SK-N-SH (cell line): ENCODE results near the gene WT1.

Source experiments
- EZH2phosphoT487 ChIP-seq: fragments of 200-600 bp; sonication (generic); IDR thresholded peaks from 2 replicates; pipeline ENCODE4 v1.6.1; 2017; ENCODE audit warnings: low read depth, mixed run types, mild to moderate bottlenecking, antibody characterized with exemption, moderate library complexity, borderline replicate concordance
- JUND ChIP-seq: IDR thresholded peaks from 2 replicates; pipeline ENCODE4 v1.4.0; 2012
- NRF1 ChIP-seq: IDR thresholded peaks from 2 replicates; pipeline ENCODE4 v1.6.1; 2012; ENCODE audit warnings: low read depth, mild to moderate bottlenecking, low read length
- TAF1 ChIP-seq: IDR thresholded peaks from 2 replicates; pipeline ENCODE4 v1.6.1; 2012; ENCODE audit warnings: low read depth, mild to moderate bottlenecking, low read length, moderate library complexity, borderline replicate concordance
- TF ChIP-seq, protein P1 (sequence below): fragments of 200-600 bp; sonication (generic); IDR thresholded peaks from 2 replicates; pipeline ENCODE4 v1.6.1; 2017; ENCODE audit warnings: antibody characterized with exemption, mild to moderate bottlenecking, moderate library complexity

DNA sequence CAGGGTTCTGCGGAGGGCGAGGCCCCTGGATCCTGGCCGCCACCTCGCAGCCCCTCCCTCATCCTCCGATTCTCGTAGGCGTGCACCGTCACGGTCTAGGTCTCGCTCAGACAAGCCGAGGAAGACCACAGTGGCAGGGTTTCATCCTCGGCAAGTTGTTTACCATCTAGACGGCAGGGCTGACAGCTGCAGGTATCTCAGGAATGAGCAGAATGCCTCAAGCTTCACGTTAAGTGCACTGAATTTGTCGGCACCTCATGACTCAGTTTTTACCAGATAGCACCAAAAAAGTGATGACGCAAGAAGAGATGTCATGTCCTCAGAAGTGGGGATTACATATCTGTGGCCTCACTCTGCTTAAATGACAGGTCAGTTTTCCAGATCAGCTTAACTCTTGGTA lies 35.1 kb downstream of the WT1 start:
- TF ChIP-seq TAF1 (no peak), NRF1 (no peak), JUND (no peak), EZH2phosphoT487 (no peak)
- TF ChIP-seq, protein P1, sequence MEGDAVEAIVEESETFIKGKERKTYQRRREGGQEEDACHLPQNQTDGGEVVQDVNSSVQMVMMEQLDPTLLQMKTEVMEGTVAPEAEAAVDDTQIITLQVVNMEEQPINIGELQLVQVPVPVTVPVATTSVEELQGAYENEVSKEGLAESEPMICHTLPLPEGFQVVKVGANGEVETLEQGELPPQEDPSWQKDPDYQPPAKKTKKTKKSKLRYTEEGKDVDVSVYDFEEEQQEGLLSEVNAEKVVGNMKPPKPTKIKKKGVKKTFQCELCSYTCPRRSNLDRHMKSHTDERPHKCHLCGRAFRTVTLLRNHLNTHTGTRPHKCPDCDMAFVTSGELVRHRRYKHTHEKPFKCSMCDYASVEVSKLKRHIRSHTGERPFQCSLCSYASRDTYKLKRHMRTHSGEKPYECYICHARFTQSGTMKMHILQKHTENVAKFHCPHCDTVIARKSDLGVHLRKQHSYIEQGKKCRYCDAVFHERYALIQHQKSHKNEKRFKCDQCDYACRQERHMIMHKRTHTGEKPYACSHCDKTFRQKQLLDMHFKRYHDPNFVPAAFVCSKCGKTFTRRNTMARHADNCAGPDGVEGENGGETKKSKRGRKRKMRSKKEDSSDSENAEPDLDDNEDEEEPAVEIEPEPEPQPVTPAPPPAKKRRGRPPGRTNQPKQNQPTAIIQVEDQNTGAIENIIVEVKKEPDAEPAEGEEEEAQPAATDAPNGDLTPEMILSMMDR: no peak
